GM19463 (cell line): Measurements from ENCODE around the gene CROCC2.

Source experiments
- ATAC-seq: cut with Tn5 transposase; IDR thresholded peaks from one replicate; pipeline ENCODE4 v1.9.1; 2021; ENCODE audit warnings: mild to moderate bottlenecking, moderate library complexity; ENCODE audit not compliant: unreplicated experiment

The CROCC2 gene

GRCh38 chr2:240983361-240983995, 77.3 kb downstream of the CROCC2 start:
- ATAC-seq, result no peak

DNA sequence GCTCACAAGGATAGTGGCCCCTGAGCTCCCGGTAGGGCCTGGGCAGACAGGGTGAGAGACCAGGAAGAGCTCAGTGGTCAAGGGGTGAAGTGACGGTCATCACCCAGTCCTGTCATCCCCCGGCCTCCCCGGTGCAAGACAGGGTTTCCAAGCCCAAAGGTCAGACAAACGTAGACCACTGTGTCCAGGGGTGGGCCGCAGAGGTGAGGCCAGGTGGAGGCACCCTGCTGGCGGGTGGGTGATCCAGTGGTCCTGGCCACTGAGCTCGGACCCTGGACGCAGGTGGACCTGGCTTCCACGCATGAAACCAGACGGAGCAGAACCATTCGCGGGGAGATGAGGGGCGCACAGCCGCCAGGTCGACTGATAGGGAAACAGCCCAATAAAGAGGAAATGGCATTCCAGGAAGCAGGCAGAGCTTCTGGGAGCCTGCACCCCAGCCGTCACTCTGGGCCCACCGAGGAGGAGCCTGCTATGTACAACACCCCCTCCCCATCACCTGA, 77.9 kb downstream of the CROCC2 start:
- no peak for ATAC-seq

DNA sequence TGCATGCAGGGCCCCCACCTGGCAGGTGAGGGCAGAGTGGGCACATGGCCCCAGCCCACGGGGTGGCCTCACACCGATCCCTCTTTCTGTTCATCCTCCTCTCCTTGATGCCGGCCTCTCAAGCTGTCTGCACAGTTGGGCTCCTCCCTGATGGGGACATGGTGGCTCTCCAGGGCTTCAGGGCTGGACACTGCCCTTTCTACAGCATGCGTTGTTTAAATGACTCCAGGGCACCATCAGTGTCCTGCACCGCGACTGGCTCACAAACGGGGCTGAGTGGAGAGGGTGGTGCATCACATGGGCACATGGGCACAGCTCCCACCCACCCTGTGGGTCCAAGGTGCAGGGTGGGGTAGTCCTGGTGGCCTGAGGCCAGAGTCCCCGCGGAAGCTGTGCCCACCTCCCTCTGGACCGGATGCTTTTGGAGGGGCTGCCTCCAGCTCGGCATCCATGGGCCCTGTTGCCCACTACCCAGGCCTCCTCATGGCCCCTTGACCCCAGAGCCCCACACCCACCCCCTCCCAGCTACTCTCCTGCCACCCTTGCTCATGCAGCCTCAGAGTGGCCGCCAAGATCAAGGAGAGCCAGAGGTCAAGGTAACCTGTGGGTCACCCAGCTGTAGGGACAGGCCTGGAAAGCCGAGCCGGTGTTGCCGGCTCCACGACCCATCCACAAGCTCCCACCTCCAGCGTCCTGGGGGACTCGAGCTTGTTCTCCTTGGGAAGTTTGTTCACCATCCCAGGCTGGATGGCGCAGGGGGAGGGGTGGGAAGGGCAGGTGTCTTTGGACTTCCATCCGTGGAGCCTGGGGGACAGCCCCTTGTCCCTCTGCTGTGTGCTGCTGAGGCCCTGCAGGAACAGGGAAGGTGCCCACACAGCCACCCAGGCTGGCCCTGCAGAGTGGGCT, 80.0 kb downstream of the CROCC2 start:
- ATAC-seq, result no peak

- no peak for ATAC-seq
These were observed 80.8 kb downstream of the CROCC2 start for GRCh38 chr2:240986787-240987411.

DNA sequence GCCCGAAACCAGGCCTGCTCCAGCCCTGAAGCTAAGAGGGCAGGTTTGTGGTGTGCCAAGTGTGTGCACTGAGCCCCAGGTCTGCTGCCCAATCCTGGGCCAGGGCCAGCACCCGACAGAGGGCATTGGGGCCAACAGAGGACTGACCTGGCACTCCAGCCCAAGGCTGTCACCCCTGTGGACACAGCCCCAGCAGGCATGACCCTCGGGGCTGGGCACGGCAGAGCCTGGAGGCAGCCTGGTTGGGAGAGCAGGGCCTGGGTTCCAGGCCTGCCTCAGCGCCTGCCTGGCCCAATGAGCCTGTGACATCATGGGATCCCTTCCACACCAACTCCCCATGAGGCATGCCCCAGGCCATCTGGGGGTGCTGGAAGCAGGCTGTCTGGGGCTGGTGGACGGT, 81.5 kb downstream of the CROCC2 start:
- ATAC-seq, result no peak

GRCh38 chr2:240988146-240988545, 82.0 kb downstream of the CROCC2 start:
- no peak for ATAC-seq

DNA sequence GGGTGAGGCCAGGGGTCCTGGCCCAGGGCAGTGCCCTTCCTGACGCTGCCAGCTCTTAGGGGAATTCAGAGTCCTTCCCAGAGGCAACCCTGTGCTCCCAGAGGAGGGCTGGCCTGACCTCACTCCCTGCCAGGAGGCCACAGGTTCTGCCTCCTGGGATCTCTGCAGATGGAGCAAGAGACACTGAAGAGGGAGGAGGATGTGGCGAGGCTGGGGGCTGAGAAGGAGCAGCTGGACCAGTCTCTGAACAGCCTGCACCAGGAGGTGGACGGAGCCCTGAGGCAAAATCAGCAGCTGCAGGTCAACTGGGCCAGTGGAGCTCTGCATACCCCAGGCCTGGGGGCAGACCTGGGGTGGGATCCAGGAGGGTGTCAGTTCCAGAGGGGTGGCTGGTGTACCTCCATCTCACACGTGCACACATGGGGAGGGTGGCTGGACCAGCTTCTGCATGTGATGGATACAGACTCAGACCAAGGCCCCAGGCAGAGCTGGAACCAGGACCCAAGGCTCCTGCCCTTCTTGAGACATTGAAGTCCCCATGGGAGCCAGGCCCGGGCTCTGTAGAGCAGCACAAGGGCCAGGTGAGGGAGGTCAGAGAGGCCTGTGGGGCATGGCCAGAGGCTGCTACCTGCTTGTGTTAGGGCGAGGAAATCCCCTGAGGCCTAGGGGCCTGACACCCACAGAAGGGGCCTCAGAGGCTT, 82.6 kb downstream of the CROCC2 start:
- no peak for ATAC-seq

GRCh38 chr2:240989451-240990265, 83.5 kb downstream of the CROCC2 start:
- no peak for ATAC-seq

- ATAC-seq, result no peak
These were observed 84.1 kb downstream of the CROCC2 start for GRCh38 chr2:240990266-240990529.

GRCh38 chr2:240990726-240991377, 84.7 kb downstream of the CROCC2 start:
- ATAC-seq, result no peak

DNA sequence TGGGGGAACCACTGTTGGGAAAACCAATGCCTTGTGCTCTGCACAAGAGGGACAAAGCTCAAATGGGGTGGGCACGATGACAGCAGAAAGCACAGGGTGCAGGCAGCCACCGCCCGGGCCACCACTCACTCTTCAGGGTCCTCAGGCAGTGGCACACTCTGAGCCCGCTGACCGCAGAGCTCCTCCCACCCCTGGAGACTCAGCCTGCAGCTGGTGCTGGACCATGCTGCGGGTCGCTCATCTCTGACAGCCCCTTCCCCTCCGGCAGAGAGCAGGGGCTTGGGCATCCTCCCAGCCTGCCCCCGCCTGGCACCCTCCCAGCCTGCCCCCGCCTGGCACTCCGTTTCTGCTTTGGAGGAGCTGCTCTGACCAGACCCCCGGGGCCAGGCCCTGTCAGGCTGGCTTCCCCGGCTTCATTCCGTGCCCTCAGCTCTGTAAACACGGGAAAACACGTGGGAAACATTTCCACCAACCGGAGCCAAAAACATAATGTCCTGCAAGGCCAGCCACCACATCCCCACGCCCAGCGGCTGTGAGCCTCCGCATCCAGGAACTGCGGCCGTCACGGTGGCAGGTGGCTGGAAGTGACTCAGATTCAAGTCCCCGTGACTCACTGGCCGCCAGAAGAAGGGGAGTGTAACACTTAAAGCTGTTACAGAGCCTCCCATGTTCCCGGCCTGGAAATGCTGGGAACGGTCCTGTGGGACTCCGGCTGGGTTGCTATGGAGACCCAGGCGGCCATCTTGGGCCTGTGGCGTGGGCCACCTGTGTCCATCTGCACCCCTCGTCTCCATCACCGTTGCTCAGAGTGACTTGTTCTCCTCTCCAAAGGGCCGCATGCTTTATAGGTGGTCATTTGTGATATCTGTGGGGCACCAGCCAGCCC, 85.5 kb downstream of the CROCC2 start:
- no peak for ATAC-seq

DNA sequence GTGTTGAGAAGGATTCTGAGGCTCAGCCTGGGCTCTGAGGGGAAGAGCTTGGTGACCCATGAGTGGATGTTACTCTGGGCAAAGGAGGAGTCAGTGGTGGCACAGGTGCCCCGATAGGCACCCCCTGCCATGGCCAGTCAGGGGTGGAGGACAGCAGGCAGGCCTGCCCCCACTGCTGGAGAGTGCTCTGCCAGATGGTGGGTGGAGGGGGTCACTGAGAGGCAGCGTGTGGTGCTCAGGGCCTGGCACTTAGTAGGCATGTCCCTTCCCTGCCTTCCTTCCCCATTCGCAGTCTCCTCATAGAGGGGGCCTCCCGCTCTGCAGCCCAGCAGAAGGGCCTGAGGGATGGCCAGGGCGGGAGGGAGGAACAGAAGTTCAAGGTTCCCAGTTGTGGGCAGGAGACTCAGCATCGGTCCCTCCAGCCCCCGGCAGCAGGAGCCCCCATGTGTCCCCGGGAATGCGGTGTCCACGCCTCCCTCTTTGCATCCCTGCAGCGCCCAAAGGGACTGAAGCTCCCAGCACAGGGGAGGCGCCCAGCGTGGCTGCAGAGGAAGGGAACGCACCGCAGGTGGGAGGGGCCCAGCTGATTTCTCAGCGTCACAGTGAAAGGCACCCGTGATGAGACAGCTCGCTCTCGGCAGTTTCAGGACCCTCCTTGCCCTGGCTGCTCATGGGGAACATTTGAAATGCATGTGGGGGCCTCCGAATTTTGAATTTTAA, 86.6 kb downstream of the CROCC2 start:
- no peak for ATAC-seq

- no peak for ATAC-seq
These were observed 87.5 kb downstream of the CROCC2 start for GRCh38 chr2:240993446-240994170.

GRCh38 chr2:240994171-240994896, 88.2 kb downstream of the CROCC2 start:
- no peak for ATAC-seq

DNA sequence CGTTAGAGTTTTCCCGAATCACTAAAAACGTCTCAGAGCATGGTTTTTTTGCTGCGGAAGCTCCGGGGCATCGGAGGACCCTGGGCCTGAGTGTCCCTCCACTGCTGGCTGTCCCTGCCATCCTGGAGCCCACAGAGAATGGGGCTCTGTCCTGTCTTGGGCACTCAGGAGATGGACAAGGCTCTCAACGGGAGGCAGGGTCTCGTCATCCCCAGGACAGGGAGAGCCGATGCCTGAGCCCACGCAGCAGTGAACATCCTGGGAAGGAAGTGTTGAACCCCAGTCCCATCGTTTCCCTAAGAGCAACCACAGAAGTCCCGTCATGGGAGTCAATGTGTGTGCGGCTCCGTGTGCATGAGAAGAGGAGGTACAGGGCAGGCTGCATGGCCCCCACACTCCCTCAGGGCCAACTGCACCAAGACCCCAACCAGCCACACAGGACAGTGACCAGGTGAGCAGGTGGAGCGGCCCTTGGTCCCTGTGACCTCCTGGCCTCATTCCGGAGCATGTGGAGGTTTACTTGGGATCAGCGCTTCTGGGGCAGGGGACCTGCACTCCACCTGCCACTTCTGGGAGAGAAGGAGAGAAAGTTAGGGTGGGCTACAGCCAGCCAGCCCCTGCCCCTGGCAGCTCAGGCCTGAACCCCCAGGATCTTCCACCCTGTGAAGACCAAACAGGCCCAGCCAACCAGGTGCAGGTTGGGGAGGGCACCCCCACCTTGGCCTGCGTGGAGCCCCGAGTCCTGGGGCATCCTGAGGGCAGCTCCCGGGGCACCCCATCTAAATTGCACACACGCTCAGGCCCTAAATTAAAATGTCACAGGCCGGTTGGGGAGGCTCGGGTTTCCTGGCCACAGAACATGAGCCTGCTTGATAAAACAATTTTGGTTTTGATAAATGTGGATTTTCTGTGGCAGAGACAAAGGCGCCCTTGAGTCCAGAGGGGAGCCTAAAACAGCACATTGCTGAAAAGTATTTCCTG, 89.2 kb downstream of the CROCC2 start:
- no peak for ATAC-seq
